GM19025 (cell line): Measurements from ENCODE around the gene FLNC.

ENCODE experiments used
- ATAC-seq: cut with Tn5 transposase; IDR thresholded peaks from one replicate; pipeline ENCODE4 v1.9.1; 2021; ENCODE audit warnings: mild to moderate bottlenecking, low read depth, moderate library complexity; ENCODE audit not compliant: unreplicated experiment

The FLNC gene

GRCh38 chr7:128829391-128830166, 627 bp upstream of the FLNC start:
- ATAC-seq, result no peak

- no peak for ATAC-seq
Observed at GRCh38 chr7:128831178-128831993, 1.2 kb downstream of the FLNC start.

- no peak for ATAC-seq
Observed at GRCh38 chr7:128831994-128832879, 2.0 kb downstream of the FLNC start.

- no peak for ATAC-seq
Observed at GRCh38 chr7:128832880-128833147, 2.6 kb downstream of the FLNC start.

- no peak for ATAC-seq
Observed at GRCh38 chr7:128833148-128833945, 3.1 kb downstream of the FLNC start.

- ATAC-seq, result no peak
Observed at GRCh38 chr7:128833946-128834325, 3.7 kb downstream of the FLNC start.

GRCh38 chr7:128835231-128835751, 5.1 kb downstream of the FLNC start:
- no peak for ATAC-seq

- ATAC-seq, result no peak
Observed at GRCh38 chr7:128835790-128836641, 5.8 kb downstream of the FLNC start.

- ATAC-seq, result no peak
Observed at GRCh38 chr7:128836729-128837348, 6.6 kb downstream of the FLNC start.

- ATAC-seq, result no peak
Observed at GRCh38 chr7:128837521-128837921, 7.3 kb downstream of the FLNC start.

- no peak for ATAC-seq
Observed at GRCh38 chr7:128838109-128838779, 8.0 kb downstream of the FLNC start.

GRCh38 chr7:128838981-128839731, 8.9 kb downstream of the FLNC start:
- ATAC-seq, result no peak

- no peak for ATAC-seq
Observed at GRCh38 chr7:128839751-128840177, 9.6 kb downstream of the FLNC start.

- ATAC-seq, result no peak
Observed at GRCh38 chr7:128840326-128841170, 10.3 kb downstream of the FLNC start.

GRCh38 chr7:128841171-128841690, 11.0 kb downstream of the FLNC start:
- ATAC-seq, result no peak

GRCh38 chr7:128841921-128842673, 11.9 kb downstream of the FLNC start:
- ATAC-seq, result no peak
